GM12801 (cell line): ENCODE results near the gene GABBR1.
A peak's percentile ranks its signal among the peaks of the same experiment; 100 is the strongest.

Source experiments
- TF ChIP-seq, protein P1 (sequence below): IDR thresholded peaks from one replicate; pipeline ENCODE4 v1.5.1; 2011; ENCODE audit warnings: control low read depth; ENCODE audit not compliant: insufficient read length; ENCODE audit errors: extremely low read depth

GABBR1 gene

DNA sequence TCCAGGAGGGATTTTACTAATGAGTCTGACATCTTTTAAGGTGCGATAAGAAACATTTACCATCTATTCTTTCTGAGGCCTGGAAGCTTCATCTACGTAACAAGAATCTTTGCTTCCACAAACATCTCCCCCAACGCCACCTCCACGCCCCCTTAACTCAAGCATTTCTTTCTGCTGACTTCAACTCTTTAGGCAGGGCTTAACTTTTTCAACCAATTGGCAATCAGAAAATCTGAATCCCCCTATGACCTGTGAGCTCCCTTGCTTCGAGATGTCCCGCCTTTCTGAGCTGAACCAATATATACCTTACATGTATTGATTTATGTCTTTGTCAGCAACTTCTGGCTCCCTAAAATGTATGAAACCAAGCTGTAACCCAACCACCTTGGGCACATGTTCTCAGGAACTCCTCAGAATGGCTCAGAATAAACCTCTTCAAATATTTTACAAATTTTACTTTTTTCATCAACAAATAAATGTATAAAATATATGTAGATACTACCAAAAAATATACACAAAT is 36.5 kb downstream of the GABBR1 start:
- TF ChIP-seq, protein P1, sequence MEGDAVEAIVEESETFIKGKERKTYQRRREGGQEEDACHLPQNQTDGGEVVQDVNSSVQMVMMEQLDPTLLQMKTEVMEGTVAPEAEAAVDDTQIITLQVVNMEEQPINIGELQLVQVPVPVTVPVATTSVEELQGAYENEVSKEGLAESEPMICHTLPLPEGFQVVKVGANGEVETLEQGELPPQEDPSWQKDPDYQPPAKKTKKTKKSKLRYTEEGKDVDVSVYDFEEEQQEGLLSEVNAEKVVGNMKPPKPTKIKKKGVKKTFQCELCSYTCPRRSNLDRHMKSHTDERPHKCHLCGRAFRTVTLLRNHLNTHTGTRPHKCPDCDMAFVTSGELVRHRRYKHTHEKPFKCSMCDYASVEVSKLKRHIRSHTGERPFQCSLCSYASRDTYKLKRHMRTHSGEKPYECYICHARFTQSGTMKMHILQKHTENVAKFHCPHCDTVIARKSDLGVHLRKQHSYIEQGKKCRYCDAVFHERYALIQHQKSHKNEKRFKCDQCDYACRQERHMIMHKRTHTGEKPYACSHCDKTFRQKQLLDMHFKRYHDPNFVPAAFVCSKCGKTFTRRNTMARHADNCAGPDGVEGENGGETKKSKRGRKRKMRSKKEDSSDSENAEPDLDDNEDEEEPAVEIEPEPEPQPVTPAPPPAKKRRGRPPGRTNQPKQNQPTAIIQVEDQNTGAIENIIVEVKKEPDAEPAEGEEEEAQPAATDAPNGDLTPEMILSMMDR: no peak

DNA sequence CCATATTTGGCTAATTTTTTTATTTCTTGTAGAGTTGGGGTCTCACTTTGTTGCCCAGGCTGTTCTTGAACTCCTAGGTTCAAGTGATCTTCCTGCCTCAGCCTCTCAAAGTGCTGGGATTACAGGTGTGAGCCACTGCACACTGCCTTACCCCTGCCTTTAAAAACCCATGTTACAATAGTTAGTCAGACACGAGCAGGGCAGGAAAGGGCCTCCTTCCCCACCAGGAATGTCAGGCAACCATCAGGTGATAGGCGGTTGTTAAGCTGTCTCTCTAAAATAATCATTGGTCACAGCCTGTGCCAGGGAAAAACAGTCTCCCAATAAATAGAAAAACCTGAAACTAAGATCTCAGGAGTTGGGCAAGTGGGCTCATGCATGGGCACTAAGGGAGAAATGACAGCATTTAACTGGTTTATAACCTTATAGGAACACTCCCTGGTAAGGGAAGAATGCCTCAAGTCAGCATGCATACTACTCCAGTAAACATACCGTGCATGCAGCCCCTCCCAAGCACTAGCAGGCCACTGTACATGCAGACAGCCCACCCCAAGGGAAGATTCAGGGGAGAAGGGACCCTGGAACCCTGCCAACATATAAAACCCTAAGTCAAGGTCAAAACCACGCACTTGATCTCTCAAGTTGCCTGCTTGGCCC is 39.7 kb downstream of the GABBR1 start:
- TF ChIP-seq, protein P1: no peak

DNA sequence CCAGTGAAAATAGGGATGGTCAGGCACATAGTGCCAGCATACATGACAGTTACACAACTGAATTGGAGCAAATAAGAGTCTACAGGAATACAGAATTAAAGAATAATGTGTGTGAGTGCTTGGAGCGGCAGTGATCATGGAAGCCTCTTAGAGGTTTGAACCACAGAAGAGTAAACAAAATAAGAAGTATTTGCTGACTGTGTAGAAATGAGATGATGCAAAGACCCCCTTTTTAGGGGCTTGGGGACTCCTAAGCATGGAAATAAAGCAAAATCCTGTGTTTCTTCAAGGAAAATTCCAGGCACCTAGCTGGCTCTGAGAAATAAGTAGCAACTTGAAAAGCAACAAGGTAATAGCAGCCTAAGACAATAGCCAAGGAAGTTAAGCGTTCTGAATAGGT is 41.3 kb downstream of the GABBR1 start:
- TF ChIP-seq, protein P1: no peak

DNA sequence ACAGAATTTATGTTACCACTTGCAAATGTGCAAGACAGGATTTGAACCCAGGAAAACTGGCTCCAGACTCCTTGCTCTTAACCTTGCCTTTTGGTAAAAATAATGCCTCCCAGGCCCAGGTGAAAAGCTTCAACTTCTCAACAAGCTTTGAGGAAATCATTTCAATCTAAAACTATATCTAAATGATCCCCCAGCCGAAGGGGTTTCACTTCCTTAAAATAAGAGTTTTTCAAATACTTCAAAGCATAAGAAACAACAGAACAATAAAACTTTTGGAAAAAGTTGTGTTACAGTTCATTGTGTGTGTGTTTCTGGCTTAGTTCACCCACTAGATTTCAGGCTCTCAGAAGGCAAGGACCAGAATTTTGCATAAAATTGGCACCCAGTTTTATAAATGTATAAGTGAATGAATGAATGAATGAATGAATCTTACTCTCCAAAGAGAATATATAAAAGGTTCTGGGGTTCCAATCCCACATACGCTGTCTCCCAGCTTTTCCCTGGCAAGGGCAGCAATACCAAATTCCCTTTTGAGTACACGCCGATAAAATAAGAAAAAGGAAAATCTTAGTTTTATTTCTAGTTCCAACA is 42.7 kb downstream of the GABBR1 start:
- TF ChIP-seq, protein P1: no peak

DNA sequence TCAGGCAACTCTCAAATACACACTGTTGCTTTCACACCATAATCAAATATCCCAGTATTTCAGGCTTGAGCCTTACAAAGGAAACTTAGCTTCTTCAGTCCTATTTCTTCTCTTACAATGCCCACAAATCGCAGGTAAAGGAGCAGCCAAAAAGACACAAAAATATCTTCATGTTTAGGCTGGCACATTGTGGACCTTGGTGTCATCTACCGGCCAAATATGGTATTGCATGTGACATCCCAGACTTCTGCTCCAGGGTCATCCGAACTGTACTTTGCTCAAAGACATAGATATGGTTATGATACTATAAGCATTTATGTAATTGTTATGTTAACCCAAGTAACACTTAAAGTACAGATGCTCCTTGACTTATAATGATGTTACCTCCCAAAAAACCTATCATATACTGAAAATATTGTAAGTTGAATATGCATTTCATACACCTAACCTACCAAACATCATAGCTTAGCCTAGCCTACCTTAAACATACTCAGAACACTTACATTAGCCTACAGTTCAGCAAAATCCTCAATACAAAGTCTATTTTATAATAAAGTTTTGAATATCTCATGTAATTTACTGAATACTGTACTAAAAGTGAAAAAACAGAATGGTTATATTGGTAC is 43.4 kb downstream of the GABBR1 start:
- TF ChIP-seq, protein P1: peak; percentile 93

DNA sequence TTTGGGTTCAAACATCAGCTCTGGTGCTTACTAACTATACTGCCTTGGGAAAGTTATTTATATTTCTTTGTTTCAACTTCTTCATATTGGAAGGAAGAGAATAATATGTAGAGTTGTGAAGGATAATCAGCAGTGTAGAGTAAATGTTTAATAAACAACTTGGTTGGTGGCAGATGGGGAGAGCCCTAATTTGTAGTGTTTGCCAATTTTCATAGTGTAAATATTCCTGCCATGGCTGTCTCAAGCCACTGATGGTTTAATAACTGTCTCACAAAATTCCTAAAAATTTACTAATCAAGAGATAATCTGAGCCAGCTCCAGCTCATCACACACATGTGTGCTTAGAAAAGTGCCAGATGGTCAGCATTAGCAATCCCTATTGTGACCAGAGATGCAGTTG is 48.2 kb downstream of the GABBR1 start, which contains the start of gene OR2H2:
OR2H2 (plus strand) TSS at position 301 of the 400 bp plus-strand sequence. CDS start 2,824 bp downstream, outside the sequence.
- TF ChIP-seq, protein P1: no peak

DNA sequence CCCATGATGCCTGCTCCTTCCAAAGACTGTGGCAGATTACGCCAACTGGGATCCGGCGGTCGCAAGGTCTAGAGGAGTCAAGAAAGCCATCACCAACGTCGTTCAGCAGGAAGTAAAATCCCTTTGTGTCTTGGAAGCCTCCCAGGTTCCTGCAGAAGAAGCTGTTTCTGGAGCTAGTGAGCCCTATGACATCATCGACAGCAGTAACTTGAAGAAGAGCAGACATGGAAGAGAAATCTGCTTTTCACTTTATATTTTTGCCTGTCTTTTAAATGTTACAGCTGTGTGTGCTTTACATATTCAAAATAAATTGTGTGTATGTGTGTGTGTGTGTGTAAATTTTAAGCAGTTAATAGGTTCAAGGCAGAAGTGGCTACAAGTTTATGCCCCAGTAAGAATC is 55.4 kb downstream of the GABBR1 start:
- TF ChIP-seq, protein P1: no peak
